ENCODE data around the gene METTL25. TPM values are rescaled to one million over a fixed set of nuclear protein-coding genes. Genes with fewer than 3 reads are reported as not detected.

METTL25 gene
- total RNA-seq, 2 donors from 2014 or later, result 9.7 to 26.5 TPM

DNA sequence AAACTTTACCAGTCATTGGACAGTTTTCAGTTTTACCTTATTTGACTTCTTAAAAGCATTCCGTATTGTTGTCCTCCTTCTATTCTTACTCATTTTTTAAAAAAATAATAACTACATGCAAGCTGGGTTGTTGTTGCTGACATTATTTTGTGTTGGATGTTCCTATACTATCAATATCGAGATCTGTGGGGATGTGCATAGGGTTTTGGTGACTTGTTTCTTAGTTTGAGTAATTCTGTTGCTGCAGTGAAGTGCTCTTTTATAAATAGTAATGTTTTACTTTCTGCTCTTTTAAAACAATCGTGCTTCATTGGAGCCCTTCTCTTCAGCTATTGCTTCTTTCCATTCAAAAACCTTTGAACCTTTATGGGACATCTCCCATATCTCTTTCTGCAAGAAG, 79.4 kb downstream of the METTL25 start:
- DNase-seq (ENCODE audit: low spot score) (no peak), ATAC-seq (ENCODE audit: insufficient number of reproducible peaks, low FRiP score, low read depth) (no peak)
- Histone ChIP-seq H3K27ac (no peak overlapping the region), H3K36me3 (peaks cover 3% of the 10 kb centered on the region), H3K4me3 (no peak overlapping the region), H3K9me3 (no peaks in the 10 kb centered on the region), H3K27me3 (replicated peaks; ENCODE audit: insufficient read depth) (no peaks in the 10 kb centered on the region), H3K4me1 (ENCODE audit: control insufficient read depth in 1 of 2, low read depth in 2 of 2) (no peaks in the 10 kb centered on the region)
- TF ChIP-seq, protein P1, sequence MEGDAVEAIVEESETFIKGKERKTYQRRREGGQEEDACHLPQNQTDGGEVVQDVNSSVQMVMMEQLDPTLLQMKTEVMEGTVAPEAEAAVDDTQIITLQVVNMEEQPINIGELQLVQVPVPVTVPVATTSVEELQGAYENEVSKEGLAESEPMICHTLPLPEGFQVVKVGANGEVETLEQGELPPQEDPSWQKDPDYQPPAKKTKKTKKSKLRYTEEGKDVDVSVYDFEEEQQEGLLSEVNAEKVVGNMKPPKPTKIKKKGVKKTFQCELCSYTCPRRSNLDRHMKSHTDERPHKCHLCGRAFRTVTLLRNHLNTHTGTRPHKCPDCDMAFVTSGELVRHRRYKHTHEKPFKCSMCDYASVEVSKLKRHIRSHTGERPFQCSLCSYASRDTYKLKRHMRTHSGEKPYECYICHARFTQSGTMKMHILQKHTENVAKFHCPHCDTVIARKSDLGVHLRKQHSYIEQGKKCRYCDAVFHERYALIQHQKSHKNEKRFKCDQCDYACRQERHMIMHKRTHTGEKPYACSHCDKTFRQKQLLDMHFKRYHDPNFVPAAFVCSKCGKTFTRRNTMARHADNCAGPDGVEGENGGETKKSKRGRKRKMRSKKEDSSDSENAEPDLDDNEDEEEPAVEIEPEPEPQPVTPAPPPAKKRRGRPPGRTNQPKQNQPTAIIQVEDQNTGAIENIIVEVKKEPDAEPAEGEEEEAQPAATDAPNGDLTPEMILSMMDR (IDR thresholded peaks at IDR 0.05), result no peak

DNA sequence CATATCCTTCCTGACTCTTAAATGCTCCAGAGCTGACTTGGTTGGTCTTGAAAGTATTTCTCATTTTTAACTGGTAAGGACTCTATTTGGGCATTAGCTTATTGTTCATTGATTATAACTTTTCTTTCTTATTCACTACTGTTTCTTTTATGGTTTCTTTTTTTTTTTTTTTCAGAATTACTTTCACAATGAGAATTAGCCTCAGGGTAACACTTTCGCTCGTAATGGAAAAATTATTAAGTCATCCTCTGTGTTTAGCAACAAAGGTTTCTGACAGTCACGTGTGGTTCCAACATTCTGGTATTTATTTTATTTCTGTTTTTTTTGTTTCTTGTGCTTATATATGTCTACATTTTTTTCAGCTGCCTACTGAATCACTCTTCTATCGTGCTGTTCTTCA, 80.0 kb downstream of the METTL25 start:
- TF ChIP-seq, protein P1 (IDR thresholded peaks at IDR 0.05), result no peak
- Histone ChIP-seq H3K36me3 (peaks cover 3% of the 10 kb centered on the region), H3K4me3 (no peak overlapping the region), H3K27ac (no peak overlapping the region), H3K27me3 (replicated peaks; ENCODE audit: insufficient read depth) (no peaks in the 10 kb centered on the region), H3K4me1 (ENCODE audit: control insufficient read depth in 1 of 2, low read depth in 2 of 2) (no peaks in the 10 kb centered on the region), H3K9me3 (no peaks in the 10 kb centered on the region)
- DNase-seq (ENCODE audit: low spot score) (no peak), ATAC-seq (ENCODE audit: insufficient number of reproducible peaks, low FRiP score, low read depth) (no peak)

DNA sequence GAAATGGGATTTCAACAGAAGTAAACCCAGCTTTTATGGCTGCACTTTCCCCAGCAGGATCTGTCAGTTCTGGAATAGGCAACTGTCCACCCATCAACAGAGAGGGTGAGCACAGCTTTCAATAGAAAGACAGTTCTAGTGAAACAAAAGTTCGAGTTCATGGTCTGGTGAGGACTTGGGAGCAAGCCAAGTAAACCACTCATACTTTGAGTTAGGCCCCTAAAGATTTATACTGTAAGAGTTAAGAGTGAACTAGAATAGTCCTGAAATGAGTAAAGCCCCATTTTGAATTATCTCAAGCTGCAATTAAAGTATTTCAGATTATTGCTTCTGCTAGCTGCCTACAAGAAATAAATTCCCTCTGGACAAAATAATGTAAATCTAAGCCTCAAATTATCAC, 82.6 kb downstream of the METTL25 start:
- H3K4me1 ChIP-seq (ENCODE audit: control insufficient read depth in 1 of 2, low read depth in 2 of 2), result no peaks in the 10 kb centered on the region
- H3K27ac ChIP-seq, result no peak overlapping the region
- no peak for DNase-seq (ENCODE audit: low spot score)
- TF ChIP-seq, protein P1 (IDR thresholded peaks at IDR 0.05), result no peak
- ATAC-seq (ENCODE audit: insufficient number of reproducible peaks, low FRiP score, low read depth), result no peak
- H3K27me3 ChIP-seq (replicated peaks; ENCODE audit: insufficient read depth), result no peaks in the 10 kb centered on the region
- no peaks in the 10 kb centered on the region for H3K9me3 ChIP-seq
- no peak overlapping the region for H3K4me3 ChIP-seq
- H3K36me3 ChIP-seq, result no peaks in the 10 kb centered on the region

DNA sequence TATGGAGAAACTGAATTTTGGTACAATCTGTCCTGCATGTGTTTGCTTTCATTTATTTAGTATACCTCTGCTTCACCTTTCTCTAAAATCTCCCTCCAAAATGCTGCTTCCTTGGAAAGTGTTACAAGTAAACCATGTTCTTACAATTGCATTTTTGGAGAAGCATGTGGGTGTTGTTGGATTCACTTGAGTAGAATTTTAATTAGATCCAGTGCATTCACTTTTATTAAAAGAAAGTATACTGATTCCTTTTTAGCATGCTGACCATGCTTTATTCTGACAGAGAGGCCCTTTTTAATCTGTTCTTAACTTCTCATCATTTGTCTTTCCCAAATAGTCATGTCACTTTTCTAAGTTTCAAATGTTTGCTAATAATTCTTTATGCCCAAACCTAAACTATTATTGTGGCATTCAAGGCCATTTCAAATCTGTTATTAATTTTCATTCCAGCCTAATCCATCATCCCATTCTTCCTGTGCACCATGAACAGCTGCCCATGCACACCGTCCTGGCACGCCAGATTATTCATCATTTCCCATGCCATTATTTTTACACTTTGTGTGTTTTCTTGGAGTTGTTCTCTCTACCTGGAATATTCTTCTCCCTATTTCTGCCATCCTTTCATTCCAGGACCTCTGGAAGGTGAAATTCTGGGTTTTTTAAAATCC, 90.7 kb downstream of the METTL25 start:
- no peak for DNase-seq (ENCODE audit: low spot score)
- Histone ChIP-seq H3K27me3 (replicated peaks; ENCODE audit: insufficient read depth) (no peaks in the 10 kb centered on the region), H3K4me1 (ENCODE audit: control insufficient read depth in 1 of 2, low read depth in 2 of 2) (no peaks in the 10 kb centered on the region), H3K27ac (no peak overlapping the region), H3K36me3 (no peaks in the 10 kb centered on the region), H3K4me3 (no peak overlapping the region), H3K9me3 (no peaks in the 10 kb centered on the region)
- TF ChIP-seq, protein P1 (IDR thresholded peaks at IDR 0.05), result no peak
- ATAC-seq (ENCODE audit: insufficient number of reproducible peaks, low FRiP score, low read depth), result no peak

DNA sequence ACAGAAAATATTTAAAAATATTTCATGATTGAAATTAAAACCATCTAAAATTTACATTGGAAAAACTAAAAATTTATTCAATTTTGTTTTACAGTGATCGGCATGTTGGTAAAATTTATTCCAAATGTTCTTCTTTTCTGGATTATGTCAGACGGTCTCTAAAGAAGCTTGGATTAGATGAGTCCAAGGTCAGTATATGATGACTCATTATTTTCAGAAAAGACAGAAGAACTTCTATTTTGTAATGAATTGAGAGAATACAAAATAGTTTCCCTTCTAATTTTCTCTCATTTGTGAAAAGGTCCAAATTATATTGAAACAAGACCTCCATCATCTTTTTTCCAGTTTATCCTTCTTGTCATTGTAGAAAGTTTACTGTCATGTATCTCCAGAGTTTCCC, 98.3 kb downstream of the METTL25 start:
- ATAC-seq (ENCODE audit: insufficient number of reproducible peaks, low FRiP score, low read depth) (no peak), DNase-seq (ENCODE audit: low spot score) (no peak)
- Histone ChIP-seq H3K36me3 (peaks cover 11% of the 10 kb centered on the region), H3K4me3 (no peak overlapping the region), H3K27me3 (replicated peaks; ENCODE audit: insufficient read depth) (no peaks in the 10 kb centered on the region), H3K9me3 (no peaks in the 10 kb centered on the region), H3K27ac (no peak overlapping the region), H3K4me1 (ENCODE audit: control insufficient read depth in 1 of 2, low read depth in 2 of 2) (no peaks in the 10 kb centered on the region)
- TF ChIP-seq, protein P1 (IDR thresholded peaks at IDR 0.05), result no peak

All from thoracic aorta (tissue), 2 donors.